VCaP (cell line): ENCODE data around the gene ZNF691.

ENCODE experiments used
- H3K27ac ChIP-seq: fragments of 450-650 bp; 2 replicates; pipeline ENCODE4 v1.5.1; 2017
- TF ChIP-seq, protein P1 (sequence below): fragments of 450-650 bp; conservative IDR thresholded peaks from 2 replicates; pipeline ENCODE4 v1.5.1; 2017; ENCODE audit warnings: mild to moderate bottlenecking, moderate library complexity

The ZNF691 gene

GRCh38 chr1:42824481-42825035, 21.9 kb upstream of the ZNF691 start:
- H3K27ac ChIP-seq = no peak overlapping the region
- TF ChIP-seq, protein P1, sequence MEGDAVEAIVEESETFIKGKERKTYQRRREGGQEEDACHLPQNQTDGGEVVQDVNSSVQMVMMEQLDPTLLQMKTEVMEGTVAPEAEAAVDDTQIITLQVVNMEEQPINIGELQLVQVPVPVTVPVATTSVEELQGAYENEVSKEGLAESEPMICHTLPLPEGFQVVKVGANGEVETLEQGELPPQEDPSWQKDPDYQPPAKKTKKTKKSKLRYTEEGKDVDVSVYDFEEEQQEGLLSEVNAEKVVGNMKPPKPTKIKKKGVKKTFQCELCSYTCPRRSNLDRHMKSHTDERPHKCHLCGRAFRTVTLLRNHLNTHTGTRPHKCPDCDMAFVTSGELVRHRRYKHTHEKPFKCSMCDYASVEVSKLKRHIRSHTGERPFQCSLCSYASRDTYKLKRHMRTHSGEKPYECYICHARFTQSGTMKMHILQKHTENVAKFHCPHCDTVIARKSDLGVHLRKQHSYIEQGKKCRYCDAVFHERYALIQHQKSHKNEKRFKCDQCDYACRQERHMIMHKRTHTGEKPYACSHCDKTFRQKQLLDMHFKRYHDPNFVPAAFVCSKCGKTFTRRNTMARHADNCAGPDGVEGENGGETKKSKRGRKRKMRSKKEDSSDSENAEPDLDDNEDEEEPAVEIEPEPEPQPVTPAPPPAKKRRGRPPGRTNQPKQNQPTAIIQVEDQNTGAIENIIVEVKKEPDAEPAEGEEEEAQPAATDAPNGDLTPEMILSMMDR = no peak

GRCh38 chr1:42825036-42825851, 21.2 kb upstream of the ZNF691 start:
- TF ChIP-seq, protein P1 = no peak
- H3K27ac ChIP-seq = no peak overlapping the region

GRCh38 chr1:42830631-42831030, 15.8 kb upstream of the ZNF691 start:
- H3K27ac ChIP-seq = no peak overlapping the region
- TF ChIP-seq, protein P1 = no peak

DNA sequence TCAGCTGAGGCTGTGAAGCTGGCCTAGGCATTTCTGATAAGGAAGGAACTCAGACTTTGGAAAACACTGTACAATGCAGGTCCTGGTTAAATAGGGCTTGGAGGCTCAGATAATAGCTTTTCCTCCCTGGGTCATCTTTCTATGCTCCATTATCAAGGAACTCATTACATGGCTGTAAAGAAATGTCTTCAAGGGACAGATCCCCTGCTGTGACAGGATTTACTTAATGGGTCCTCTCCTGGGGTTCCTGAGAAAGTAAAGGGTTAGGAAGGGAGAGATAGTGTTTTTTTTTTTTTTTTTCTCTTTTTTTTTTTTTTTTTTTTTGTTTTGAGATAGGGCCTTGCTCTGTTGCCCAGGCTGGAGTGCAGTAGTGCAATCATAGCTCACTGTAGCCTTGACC, 15.1 kb upstream of the ZNF691 start:
- H3K27ac ChIP-seq = no peak overlapping the region
- TF ChIP-seq, protein P1 = no peak

- TF ChIP-seq, protein P1 = no peak
- H3K27ac ChIP-seq = no peak overlapping the region
Observed at GRCh38 chr1:42832641-42833240, 13.7 kb upstream of the ZNF691 start.

DNA sequence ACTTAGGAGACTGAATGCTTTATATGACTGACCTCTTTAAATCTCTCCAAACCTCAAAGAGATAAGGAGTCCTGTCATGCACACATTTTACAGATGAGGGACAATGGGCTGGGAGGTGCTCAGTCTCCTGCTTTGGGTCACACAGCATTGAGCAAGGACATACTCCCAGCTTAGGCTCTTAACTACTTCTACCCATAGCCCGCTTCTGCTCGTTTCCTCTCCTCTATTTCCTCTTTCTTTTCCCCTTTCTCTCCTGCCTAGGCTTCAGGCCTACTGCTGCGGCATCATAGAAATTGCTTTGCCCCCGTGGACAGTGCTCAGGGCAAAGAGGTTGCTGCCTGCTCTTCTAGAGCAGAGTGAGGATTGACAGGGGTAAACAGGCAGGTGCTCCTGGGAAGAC, 12.4 kb upstream of the ZNF691 start:
- TF ChIP-seq, protein P1 = no peak
- H3K27ac ChIP-seq = no peak overlapping the region

GRCh38 chr1:42834803-42835202, 11.6 kb upstream of the ZNF691 start:
- no peak overlapping the region for H3K27ac ChIP-seq
- TF ChIP-seq, protein P1 = no peak
